D721Med (cell line): ENCODE measurements around the gene DLGAP1.

ENCODE experiments used
- DNase-seq: peaks from one replicate; pipeline ENCODE4 v3.0.0; 2011; ENCODE audit warnings: low spot score; ENCODE audit not compliant: insufficient read length
- FAIRE-seq: peaks from 2 replicates; lab custom pipeline; 2011; peaks lifted over from hg19 to GRCh38; lab: Jason Lieb, UNC
- CTCF ChIP-seq: IDR thresholded peaks from 2 replicates; pipeline ENCODE4 v1.5.1; 2012; ENCODE audit warnings: mild to moderate bottlenecking, control low read depth; ENCODE audit not compliant: insufficient read depth; ENCODE audit errors: missing control alignments

DLGAP1 gene

GRCh38 chr18:4445902-4446301 lies 9.2 kb downstream of the DLGAP1 start:
- no peak for FAIRE-seq
- no peak for TF ChIP-seq CTCF
- no peak for DNase-seq

DNA sequence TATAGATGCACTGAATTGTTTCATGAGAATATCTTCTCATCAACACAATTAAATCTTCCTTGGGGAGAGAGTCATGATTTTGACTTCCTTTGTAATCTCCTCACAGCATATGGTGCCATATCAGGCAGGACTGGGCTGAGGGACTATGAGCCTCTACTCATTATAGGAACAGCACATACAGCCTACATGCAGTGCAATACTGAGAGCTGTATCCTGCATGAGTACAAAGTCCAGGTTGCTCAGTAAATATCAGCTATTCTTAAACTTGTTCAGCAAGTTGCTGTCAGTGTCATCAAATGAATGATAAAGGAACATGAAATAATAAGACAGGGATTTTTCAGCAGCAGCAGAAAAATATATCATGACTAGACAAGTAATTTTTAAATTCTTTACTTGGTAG lies 10.8 kb downstream of the DLGAP1 start:
- no peak for FAIRE-seq
- no peak for DNase-seq
- no peak for TF ChIP-seq CTCF

DNA sequence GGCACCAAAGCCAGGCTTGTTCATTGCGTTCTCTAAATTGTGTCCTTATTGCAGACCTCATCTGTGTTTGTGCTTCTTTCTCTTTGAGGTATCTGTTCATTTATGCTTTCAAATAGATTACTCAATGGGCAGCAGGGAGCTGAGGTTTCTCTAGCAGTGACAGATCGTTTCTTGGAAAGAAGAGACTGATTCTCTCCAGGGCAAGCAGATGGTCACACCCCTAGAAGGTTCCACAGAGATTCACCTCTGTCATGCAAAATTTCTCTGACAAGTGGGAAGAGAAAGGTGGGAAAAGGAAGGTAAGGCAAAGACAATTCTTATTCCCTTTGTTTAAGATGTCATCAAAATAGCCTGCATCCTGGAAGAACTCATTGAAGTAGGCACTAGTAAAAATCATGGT lies 14.0 kb downstream of the DLGAP1 start:
- no peak for FAIRE-seq
- no peak for TF ChIP-seq CTCF
- no peak for DNase-seq

GRCh38 chr18:4438938-4439337 lies 16.2 kb downstream of the DLGAP1 start:
- no peak for FAIRE-seq

GRCh38 chr18:4433717-4434116 lies 21.4 kb downstream of the DLGAP1 start:
- no peak for FAIRE-seq
- TF ChIP-seq CTCF: no peak
- DNase-seq: no peak

More at GRCh38 chr18:4438938-4439337, 16.2 kb downstream of the DLGAP1 start:
- no peak for TF ChIP-seq CTCF
- no peak for DNase-seq

DNA sequence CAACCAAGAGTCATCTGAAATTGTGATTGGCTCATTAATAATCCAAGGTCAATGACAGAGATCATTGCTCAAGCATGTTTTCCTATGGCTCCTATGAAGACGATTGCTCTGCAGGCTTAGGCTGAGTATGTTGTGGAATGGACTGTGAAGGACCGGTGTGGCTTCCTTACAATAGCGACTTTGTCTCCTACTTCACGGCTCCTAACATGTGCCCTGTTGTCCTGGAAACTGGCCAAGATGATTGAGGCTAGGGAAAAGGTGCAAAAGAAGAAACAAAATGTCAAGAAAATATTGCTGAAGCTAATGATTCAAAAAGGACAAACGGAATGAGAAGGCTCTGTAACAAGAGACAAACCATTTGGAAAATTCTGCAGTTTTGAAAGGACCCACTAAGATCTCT lies 24.3 kb downstream of the DLGAP1 start:
- FAIRE-seq (no peak), DNase-seq (no peak)
- TF ChIP-seq CTCF: no peak

DNA sequence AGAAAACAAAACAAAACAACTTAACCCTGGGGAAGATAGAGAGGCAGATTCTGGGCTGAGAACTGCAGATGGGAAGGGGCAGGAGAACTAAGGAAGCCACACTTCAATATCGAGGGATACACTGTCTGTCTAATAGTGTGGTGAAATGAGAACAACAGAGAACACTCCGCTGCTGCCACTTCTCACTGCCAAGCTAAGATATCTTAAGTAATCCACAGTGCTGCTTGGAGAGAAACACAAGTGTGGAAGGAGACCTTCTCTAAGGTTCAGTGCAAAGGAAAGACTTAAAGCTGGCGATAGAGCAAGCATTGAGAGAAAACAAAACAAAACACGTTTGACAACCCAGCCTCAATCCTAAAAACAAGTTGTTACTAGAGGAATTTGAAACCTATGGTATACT lies 37.4 kb downstream of the DLGAP1 start:
- DNase-seq (no peak), FAIRE-seq (no peak)
- no peak for TF ChIP-seq CTCF
